ENCODE data around the gene GALNT1.

Gene GALNT1

DNA sequence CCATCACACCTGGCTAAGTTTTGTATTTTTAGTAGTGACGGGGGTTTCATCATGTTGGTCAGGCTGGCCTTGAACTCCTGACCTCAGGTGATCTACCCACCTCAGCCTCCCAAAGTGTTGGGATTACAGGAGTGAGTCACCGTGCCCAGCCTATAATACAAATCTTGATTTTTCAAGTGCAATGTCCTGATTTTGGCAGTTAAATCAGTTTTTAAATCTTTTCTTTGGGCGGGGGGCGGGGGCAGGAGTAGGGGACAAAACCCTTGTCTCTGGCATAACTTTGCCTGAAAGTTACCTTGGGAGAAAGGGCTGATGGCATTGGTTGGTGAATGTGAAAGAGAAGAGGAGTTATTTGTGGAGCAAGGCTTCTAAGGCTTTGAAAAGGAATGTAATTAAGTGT is 12.3 kb downstream of the GALNT1 start:
- DNase-seq (ENCODE audit: extremely low read depth, low read depth): no peak

DNA sequence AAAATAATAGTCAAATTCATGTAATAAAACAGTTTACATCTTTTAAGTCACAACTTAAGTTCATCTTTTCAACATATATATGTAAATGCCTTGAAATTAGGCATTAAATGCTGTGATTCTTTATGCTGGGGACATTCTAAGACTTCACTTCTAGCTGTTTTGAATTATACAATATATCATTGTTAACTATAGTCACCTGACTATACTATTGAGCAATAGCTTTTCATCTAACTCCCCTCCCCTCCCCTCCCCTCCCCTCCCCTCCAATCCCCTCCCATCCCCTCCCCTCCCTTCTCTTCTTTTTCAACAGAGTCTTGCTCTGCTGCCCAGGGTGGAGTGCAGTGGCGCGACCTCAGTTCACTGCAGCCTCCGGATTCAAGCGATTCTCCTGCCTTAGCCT is 16.2 kb downstream of the GALNT1 start:
- no peak for DNase-seq (ENCODE audit: extremely low read depth, low read depth)
- TF ChIP-seq, protein P1, sequence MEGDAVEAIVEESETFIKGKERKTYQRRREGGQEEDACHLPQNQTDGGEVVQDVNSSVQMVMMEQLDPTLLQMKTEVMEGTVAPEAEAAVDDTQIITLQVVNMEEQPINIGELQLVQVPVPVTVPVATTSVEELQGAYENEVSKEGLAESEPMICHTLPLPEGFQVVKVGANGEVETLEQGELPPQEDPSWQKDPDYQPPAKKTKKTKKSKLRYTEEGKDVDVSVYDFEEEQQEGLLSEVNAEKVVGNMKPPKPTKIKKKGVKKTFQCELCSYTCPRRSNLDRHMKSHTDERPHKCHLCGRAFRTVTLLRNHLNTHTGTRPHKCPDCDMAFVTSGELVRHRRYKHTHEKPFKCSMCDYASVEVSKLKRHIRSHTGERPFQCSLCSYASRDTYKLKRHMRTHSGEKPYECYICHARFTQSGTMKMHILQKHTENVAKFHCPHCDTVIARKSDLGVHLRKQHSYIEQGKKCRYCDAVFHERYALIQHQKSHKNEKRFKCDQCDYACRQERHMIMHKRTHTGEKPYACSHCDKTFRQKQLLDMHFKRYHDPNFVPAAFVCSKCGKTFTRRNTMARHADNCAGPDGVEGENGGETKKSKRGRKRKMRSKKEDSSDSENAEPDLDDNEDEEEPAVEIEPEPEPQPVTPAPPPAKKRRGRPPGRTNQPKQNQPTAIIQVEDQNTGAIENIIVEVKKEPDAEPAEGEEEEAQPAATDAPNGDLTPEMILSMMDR (IDR thresholded peaks at IDR 0.05; ENCODE audit: low read depth, low read length, missing control alignments): no peak
- no peak overlapping the region for H3K4me3 ChIP-seq (replicated peaks; ENCODE audit: low read depth, low read length)

More for the DNA sequence above, 12.3 kb downstream of the GALNT1 start:
- TF ChIP-seq, protein P1 (IDR thresholded peaks at IDR 0.05; ENCODE audit: low read depth, low read length, missing control alignments): no peak
- no peak overlapping the region for H3K4me3 ChIP-seq (replicated peaks; ENCODE audit: low read depth, low read length)

DNA sequence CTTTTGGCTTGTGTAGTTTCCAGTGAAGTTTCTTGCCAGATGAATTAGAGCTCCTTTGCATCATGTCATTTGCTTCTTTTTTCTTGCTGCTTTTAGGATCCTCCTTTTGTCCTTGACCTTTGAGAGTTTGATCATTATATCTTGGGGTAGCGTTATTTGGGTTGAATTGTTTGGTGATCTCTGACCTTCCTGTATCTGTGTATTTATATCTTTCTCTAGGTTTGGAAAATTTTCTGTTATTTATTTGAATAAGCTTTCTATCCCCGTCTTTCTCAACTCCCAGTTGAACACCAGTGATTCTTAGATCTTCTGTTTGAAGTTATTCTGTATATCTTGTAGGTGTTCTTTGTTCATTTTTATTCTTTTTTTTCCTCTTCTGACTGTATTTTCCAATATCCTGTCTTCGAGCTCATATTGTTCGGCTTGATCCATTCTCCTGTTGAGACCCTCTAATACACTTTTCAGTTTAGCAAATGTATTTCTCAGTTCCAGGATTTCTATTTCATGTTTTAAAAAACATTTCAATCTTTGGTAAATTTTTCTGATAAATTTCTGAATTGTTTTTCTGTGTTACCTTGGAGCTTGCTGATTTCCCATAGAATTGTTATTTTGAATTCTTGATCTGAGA is 20.8 kb downstream of the GALNT1 start:
- DNase-seq (ENCODE audit: extremely low read depth, low read depth): no peak
- TF ChIP-seq, protein P1 (IDR thresholded peaks at IDR 0.05; ENCODE audit: low read depth, low read length, missing control alignments): no peak
- no peak overlapping the region for H3K4me3 ChIP-seq (replicated peaks; ENCODE audit: low read depth, low read length)

DNA sequence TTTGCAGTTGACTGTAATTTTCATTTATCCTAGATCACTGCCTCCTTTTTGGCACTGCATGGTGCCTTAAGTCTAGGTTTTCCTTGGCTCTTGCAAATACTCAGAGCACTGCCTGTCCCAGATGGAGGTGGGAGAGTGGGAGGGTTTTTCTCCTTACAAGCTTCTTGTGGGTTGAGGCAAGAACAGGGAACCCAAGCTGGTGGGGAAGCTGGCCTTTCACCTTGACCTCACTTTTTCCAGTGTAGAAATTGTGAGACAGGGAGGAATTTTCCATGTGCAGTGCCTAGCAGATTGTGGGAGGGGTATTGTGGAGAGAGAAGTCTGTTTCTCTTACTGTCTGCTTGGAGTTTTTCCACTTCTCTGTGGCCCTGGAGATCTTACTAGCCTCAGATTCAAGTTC is 21.5 kb downstream of the GALNT1 start:
- TF ChIP-seq, protein P1 (IDR thresholded peaks at IDR 0.05; ENCODE audit: low read depth, low read length, missing control alignments): no peak
- no peak overlapping the region for H3K4me3 ChIP-seq (replicated peaks; ENCODE audit: low read depth, low read length)
- DNase-seq (ENCODE audit: extremely low read depth, low read depth): no peak

DNA sequence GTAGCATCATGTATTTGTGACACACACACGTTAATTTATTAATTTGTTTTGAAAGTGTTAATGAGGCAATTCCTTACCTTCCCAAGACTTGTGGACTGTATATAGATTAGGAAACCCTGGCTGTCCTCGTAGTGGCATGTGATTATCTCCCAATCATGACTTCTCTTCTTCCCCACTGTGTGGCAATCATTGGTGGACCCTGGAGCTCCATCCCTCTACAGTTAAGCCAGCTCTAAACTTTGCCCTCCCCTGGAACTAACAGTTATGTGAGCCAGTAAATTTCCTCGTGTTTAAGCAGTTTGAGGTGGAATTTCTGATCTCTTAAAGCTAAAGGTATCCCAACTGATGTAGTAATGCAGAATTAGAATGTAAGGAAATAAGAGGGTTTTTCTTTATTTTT is 22.0 kb downstream of the GALNT1 start:
- H3K4me3 ChIP-seq (replicated peaks; ENCODE audit: low read depth, low read length): no peak overlapping the region
- TF ChIP-seq, protein P1 (IDR thresholded peaks at IDR 0.05; ENCODE audit: low read depth, low read length, missing control alignments): no peak
- no peak for DNase-seq (ENCODE audit: extremely low read depth, low read depth)

DNA sequence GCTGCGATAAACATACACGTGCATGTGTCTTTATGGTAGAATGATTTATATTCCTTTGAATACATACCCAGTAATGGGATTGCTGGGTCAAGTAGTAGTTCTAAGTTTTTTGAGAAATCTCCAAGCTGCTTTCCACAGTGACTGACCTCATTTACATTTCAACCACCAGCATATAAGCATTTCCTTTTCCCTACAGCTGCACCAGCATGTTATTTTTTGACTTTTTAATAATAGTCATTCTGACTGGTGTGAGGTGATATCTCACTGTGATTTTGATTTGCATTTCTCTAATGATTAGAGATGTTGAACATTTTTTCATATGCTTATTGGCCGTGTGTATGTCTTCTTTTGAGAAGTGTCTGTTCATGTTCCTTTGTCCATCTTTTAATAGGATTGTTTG is 22.8 kb downstream of the GALNT1 start:
- no peak overlapping the region for H3K4me3 ChIP-seq (replicated peaks; ENCODE audit: low read depth, low read length)
- DNase-seq (ENCODE audit: extremely low read depth, low read depth): no peak
- TF ChIP-seq, protein P1 (IDR thresholded peaks at IDR 0.05; ENCODE audit: low read depth, low read length, missing control alignments): no peak

Data from HFF-Myc (cell line).